ENCODE results near the gene CTSA. TPM values are rescaled to one million over a fixed set of nuclear protein-coding genes. Genes with fewer than 3 reads are reported as not detected.
A peak's percentile ranks its signal among the peaks of the same experiment; 100 is the strongest.

CTSA gene
- total and polyA plus RNA-seq, 9 of the 15 experiments (the other 6 are each of a cell fraction or from before 2014, with no cell fraction given): 8.8 to 61.7 (median 28.3) TPM

GRCh38 chr20:45873409-45874103 is 17.6 kb upstream of the CTSA start:
- FAIRE-seq (peak; percentile 6), DNase-seq (ENCODE audit: extremely low read depth in 1 of 4, low spot score in 3 of 4) (no peak), ATAC-seq (no peak)
- H3K4me3 ChIP-seq: no peak overlapping the region
- no peak overlapping the region for H3K4me2 ChIP-seq (ENCODE audit: insufficient read depth, low read length)
- no peak overlapping the region for H2AFZ ChIP-seq (ENCODE audit: low read depth, low read length)
- no peaks in the 10 kb centered on the region for H3K79me2 ChIP-seq (ENCODE audit: control insufficient read depth, insufficient read depth, low read length)
- H3K36me3 ChIP-seq (ENCODE audit: control insufficient read depth, insufficient read depth, low read length): no peaks in the 10 kb centered on the region; the same call in 1 of the 3 replicates
- no peaks in the 10 kb centered on the region for H3K9me1 ChIP-seq (ENCODE audit: control insufficient read depth, insufficient read depth, low read length)
- POLR2A ChIA-PET: interaction anchor here (0.7 to 1.4 kb wide), 3 partner anchors 11 to 61 kb away, joined by 3 to 7 read pairs (median 3); partner anchors contain the start of gene PCIF1
- H3K27ac ChIP-seq (ENCODE audit: extremely low read depth, low read depth, low read length): no peak overlapping the region
- CTCF ChIA-PET (ENCODE audit: low intra/inter-chr PET ratio): no interaction called here
- H4K20me1 ChIP-seq (replicated peaks; ENCODE audit: control insufficient read depth, insufficient read depth, low read length): no peaks in the 10 kb centered on the region
- no peak overlapping the region for H3K9ac ChIP-seq (ENCODE audit: insufficient read depth in 1 of 2, low read depth in 2 of 2, low read length in 2 of 2)
- intact Hi-C loops (cut with micrococcal nuclease) (no loop called here), in situ Hi-C loops (cut with MboI) (no loop called here)
- H3K27me3 ChIP-seq (ENCODE audit: control insufficient read depth in 2 of 2, insufficient read depth in 2 of 2, low read length in 2 of 2): no peaks in the 10 kb centered on the region
- WGBS (ENCODE audit: insufficient coverage, low coverage, missing lambda C conversion rate): 0% methylated on average over 1 of the region's 1 CpG
- peaks cover 18 to 19% of the 10 kb centered on the region in 2 experiments for H3K4me1 ChIP-seq (replicated peaks in 1 of 2; ENCODE audit: control insufficient read depth in 2 of 2, insufficient read depth in 2 of 2, low read length in 2 of 2)
- BruUV-seq (replicated peaks): no TSS peak
- H3K9me3 ChIP-seq (replicated peaks; ENCODE audit: control insufficient read depth, insufficient read depth, low read depth, low read length): no peaks in the 10 kb centered on the region
- TF ChIP-seq ZNF75A (CRISPR knock-in tag; IDR thresholded peaks at IDR 0.05) (no peak), FOXM1 (IDR thresholded peaks at IDR 0.05; ENCODE audit: low read depth) (0 out of 2 replicates have a peak, but pooled peaks have one; percentile 29), FOXM1 (CRISPR knock-in tag; IDR thresholded peaks at IDR 0.05; ENCODE audit: low read depth) (no peak), MXI1 (IDR thresholded peaks at IDR 0.05; ENCODE audit: low read depth, low read length) (no peak), CCNT2 (IDR thresholded peaks at IDR 0.05; ENCODE audit: borderline replicate concordance, extremely low read depth, insufficient read length, low read depth, low read length) (no peak), ARID2 (IDR thresholded peaks at IDR 0.05) (no peak), PRDM10 (IDR thresholded peaks at IDR 0.05; ENCODE audit: partially characterized antibody) (no peak), THRA (IDR thresholded peaks at IDR 0.05) (no peak), TCF3 (CRISPR knock-in tag; IDR thresholded peaks at IDR 0.05) (peak; percentile 48), MTF1 (CRISPR knock-in tag; IDR thresholded peaks at IDR 0.05; ENCODE audit: borderline replicate concordance) (no peak), EP300 (IDR thresholded peaks at IDR 0.05; ENCODE audit: low read length) (peak; percentile 40; the same call in 1 of the 2 replicates), MYBL2 (IDR thresholded peaks at IDR 0.05; ENCODE audit: low read depth) (0 out of 2 replicates have a peak, but pooled peaks have one; percentile 25), MYBL2 (CRISPR knock-in tag; IDR thresholded peaks at IDR 0.05; ENCODE audit: borderline replicate concordance) (no peak), TAL1 (IDR thresholded peaks at IDR 0.05) (peak; percentile 36; the same call in 1 of the 2 replicates), ZNF311 (CRISPR knock-in tag; IDR thresholded peaks at IDR 0.05) (no peak), NFIC (IDR thresholded peaks at IDR 0.05) (0 out of 2 replicates have a peak, but pooled peaks have one; percentile 6), THRAP3 (IDR thresholded peaks at IDR 0.05; ENCODE audit: borderline replicate concordance) (no peak), TEAD4 (IDR thresholded peaks at IDR 0.05; ENCODE audit: low read length) (0 out of 2 replicates have a peak, but pooled peaks have one; percentile 13), TEAD4 (CRISPR knock-in tag; IDR thresholded peaks at IDR 0.05; ENCODE audit: borderline replicate concordance) (no peak), HDGF (IDR thresholded peaks at IDR 0.05) (no peak)

Data from K562 (cell line).